Mammary epithelial cell (primary cell): Measurements from ENCODE around the gene RDH13.
"Not testable (repeated sequence)": the region's sequence is repeated elsewhere in the genome, so short reads cannot be mapped to it uniquely, and the experiment has no call there.

Experiments used
- EZH2 ChIP-seq: IDR thresholded peaks from 2 replicates; pipeline ENCODE4 v1.6.1; 2012; ENCODE audit warnings: low read length, inconsistent platforms, borderline replicate concordance
- TF ChIP-seq, protein P1 (sequence below), 2 donors: IDR thresholded peaks in 1 of 2; conservative IDR thresholded peaks in 1 of 2; 2 replicates each; pipeline ENCODE4 v1.5.1; 2011 to 2012; ENCODE audit warnings: inconsistent platforms in 2 of 2, low read length in 2 of 2, mild to moderate bottlenecking in 2 of 2, control low read depth in 1 of 2, low read depth in 1 of 2; ENCODE audit not compliant: insufficient read depth in 1 of 2; ENCODE audit errors: extremely low read depth in 1 of 2

DNA sequence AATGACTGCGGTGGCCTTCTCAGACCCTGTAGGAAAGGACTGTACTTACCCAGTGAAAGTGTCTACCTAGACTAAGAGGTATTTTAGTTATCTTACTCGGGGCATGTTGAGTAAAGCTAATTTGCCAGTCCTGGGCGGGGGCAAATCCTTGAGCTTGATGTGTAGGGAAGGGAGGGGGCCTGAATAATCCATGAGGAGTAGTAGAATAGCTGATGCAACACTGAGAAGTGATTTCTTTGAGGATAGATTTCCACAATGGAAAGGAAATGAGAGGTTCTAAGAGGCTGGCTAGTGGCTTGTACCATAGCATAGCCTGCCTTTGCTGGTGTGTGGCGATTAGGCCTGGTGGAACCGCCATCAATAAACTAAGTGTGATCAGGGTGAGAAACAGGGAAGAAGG is 54.8 kb downstream of the RDH13 start:
- not testable (repeated sequence) for TF ChIP-seq EZH2
- TF ChIP-seq, protein P1, sequence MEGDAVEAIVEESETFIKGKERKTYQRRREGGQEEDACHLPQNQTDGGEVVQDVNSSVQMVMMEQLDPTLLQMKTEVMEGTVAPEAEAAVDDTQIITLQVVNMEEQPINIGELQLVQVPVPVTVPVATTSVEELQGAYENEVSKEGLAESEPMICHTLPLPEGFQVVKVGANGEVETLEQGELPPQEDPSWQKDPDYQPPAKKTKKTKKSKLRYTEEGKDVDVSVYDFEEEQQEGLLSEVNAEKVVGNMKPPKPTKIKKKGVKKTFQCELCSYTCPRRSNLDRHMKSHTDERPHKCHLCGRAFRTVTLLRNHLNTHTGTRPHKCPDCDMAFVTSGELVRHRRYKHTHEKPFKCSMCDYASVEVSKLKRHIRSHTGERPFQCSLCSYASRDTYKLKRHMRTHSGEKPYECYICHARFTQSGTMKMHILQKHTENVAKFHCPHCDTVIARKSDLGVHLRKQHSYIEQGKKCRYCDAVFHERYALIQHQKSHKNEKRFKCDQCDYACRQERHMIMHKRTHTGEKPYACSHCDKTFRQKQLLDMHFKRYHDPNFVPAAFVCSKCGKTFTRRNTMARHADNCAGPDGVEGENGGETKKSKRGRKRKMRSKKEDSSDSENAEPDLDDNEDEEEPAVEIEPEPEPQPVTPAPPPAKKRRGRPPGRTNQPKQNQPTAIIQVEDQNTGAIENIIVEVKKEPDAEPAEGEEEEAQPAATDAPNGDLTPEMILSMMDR (conservative IDR thresholded peaks at IDR 0.05 in 1 of 2, IDR thresholded peaks at IDR 0.05 in 1 of 2; ENCODE audit: extremely low read depth in 1 of 2, insufficient read depth in 1 of 2, low read depth in 1 of 2, low read length in 2 of 2): not testable (repeated sequence)
